BE2C (cell line): ENCODE results near the gene SIRPG.

Source experiments
- DNase-seq: peaks from one replicate; pipeline ENCODE4 v3.0.0-alpha.2; 2020
- H3K27me3 ChIP-seq: fragments of 250-450 bp; sonication (Bioruptor Pico); 2 replicates; pipeline ENCODE4 v1.5.1; 2020; ENCODE audit warnings: mild to moderate bottlenecking
- H3K36me3 ChIP-seq: fragments of 250-450 bp; sonication (Bioruptor Pico); 2 replicates; pipeline ENCODE4 v1.5.1; 2020; ENCODE audit warnings: mild to moderate bottlenecking
- H3K4me1 ChIP-seq: fragments of 250-450 bp; sonication (Bioruptor Pico); 2 replicates; pipeline ENCODE4 v1.5.1; 2020
- H3K4me3 ChIP-seq: 2 replicates; pipeline ENCODE4 v1.5.1; 2011; ENCODE audit warnings: low read depth, low read length
- H3K9me3 ChIP-seq: fragments of 250-450 bp; sonication (Bioruptor Pico); 2 replicates; pipeline ENCODE4 v1.5.1; 2020
- TF ChIP-seq, protein P1 (sequence below): IDR thresholded peaks from 2 replicates; pipeline ENCODE4 v1.5.1; 2012; ENCODE audit warnings: mild to moderate bottlenecking, low read depth, low read length

The SIRPG gene

DNA sequence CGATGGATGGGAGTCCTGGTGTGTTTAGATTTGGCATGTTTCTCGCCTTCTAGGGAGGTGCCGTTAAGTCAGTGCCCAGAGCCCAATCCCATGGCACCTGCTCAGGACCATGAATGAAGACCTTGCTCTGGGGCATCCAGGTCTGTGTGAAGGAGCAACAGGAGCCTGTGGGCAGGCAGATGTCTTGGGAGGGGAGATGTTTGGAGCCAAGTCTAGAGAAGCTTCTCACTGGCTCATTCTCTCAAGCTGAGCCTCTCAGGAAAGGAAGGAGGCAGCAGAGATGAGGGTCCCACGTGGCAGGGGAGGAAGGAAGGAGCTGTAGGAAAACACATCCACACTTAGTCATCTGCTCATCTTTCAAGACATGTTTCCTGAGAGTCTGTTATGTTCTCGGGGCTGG, 28.3 kb downstream of the SIRPG start:
- no peaks in the 10 kb centered on the region for H3K4me1 ChIP-seq
- DNase-seq = no peak
- H3K36me3 ChIP-seq = no peaks in the 10 kb centered on the region
- H3K9me3 ChIP-seq = no peaks in the 10 kb centered on the region
- no peak overlapping the region for H3K4me3 ChIP-seq
- TF ChIP-seq, protein P1, sequence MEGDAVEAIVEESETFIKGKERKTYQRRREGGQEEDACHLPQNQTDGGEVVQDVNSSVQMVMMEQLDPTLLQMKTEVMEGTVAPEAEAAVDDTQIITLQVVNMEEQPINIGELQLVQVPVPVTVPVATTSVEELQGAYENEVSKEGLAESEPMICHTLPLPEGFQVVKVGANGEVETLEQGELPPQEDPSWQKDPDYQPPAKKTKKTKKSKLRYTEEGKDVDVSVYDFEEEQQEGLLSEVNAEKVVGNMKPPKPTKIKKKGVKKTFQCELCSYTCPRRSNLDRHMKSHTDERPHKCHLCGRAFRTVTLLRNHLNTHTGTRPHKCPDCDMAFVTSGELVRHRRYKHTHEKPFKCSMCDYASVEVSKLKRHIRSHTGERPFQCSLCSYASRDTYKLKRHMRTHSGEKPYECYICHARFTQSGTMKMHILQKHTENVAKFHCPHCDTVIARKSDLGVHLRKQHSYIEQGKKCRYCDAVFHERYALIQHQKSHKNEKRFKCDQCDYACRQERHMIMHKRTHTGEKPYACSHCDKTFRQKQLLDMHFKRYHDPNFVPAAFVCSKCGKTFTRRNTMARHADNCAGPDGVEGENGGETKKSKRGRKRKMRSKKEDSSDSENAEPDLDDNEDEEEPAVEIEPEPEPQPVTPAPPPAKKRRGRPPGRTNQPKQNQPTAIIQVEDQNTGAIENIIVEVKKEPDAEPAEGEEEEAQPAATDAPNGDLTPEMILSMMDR = no peak
- no peaks in the 10 kb centered on the region for H3K27me3 ChIP-seq

DNA sequence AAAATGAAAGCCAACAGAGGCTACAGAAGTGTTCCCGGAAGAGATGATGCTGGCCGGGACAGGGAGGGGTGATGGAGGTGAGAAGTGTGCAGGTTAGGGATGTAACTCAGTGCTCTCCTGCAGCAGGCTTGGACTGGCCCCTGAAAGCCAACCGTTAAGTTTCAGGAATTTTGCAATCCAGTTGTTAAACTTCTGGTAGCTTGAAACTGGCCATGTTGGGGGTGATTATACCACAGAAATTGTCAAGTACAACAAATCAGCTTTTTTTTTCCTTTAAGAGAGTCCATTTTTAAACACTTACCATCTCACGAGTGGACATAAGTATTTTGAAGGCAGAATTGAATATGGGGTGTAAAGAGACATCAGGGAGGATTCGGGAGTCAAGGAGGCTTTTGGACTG, 29.0 kb downstream of the SIRPG start:
- H3K9me3 ChIP-seq = no peaks in the 10 kb centered on the region
- no peaks in the 10 kb centered on the region for H3K36me3 ChIP-seq
- TF ChIP-seq, protein P1 = no peak
- no peaks in the 10 kb centered on the region for H3K27me3 ChIP-seq
- no peaks in the 10 kb centered on the region for H3K4me1 ChIP-seq
- H3K4me3 ChIP-seq = no peak overlapping the region
- no peak for DNase-seq

DNA sequence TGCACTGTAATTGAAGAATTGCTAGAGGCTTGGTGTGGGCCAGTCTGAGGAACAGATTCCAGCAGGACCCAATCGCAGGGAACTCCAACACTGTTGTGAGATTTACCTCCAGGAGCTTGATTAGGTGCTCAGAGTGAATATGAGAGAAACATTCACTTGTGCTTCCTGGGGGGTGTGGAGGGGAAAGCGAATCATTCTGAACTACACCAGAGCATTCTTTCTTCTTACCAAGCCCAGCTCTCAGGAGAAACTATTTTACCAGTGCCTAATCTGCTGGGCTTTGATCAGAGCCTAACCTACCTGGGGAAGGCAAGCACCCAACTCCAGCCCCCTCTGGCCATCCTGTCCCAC, 30.4 kb downstream of the SIRPG start:
- Histone ChIP-seq H3K36me3 (no peaks in the 10 kb centered on the region), H3K27me3 (no peaks in the 10 kb centered on the region), H3K4me3 (no peak overlapping the region), H3K9me3 (no peaks in the 10 kb centered on the region), H3K4me1 (no peaks in the 10 kb centered on the region)
- TF ChIP-seq, protein P1 = no peak
- no peak for DNase-seq

DNA sequence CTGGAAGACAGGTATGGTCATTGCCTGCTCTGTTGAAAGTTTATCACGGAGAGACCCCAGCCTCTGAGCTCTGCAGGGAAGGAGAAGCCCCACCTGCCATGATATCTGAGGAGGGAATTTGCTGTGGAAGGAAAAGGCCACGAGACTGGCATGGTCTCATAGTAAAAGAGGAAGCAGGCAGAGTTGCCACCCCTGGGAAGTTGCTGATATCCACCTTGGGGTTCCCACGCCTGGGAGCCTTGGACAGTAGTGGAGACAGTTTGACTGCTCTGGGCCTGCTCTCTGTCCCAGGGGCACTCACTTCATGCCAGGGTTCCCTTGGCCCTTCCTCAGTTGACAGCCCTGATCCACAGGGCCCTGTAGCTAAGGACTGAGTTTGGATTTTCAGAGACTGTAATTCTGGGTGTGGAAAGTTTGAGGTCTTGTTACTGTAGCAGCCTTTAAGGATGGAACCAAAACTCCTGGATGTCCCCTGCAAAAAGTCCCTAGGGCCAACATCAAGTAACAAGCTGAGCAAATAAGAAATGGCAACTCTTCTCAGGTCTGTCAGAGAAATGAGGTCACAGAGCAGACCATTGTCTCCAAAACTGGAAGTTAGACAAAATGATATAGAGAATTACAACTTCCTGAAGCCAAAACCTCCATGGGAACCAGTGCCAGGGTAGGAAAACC, 30.9 kb downstream of the SIRPG start:
- Histone ChIP-seq H3K4me3 (no peak overlapping the region), H3K27me3 (no peaks in the 10 kb centered on the region), H3K36me3 (no peaks in the 10 kb centered on the region), H3K9me3 (no peaks in the 10 kb centered on the region), H3K4me1 (no peaks in the 10 kb centered on the region)
- DNase-seq = no peak
- TF ChIP-seq, protein P1 = no peak

DNA sequence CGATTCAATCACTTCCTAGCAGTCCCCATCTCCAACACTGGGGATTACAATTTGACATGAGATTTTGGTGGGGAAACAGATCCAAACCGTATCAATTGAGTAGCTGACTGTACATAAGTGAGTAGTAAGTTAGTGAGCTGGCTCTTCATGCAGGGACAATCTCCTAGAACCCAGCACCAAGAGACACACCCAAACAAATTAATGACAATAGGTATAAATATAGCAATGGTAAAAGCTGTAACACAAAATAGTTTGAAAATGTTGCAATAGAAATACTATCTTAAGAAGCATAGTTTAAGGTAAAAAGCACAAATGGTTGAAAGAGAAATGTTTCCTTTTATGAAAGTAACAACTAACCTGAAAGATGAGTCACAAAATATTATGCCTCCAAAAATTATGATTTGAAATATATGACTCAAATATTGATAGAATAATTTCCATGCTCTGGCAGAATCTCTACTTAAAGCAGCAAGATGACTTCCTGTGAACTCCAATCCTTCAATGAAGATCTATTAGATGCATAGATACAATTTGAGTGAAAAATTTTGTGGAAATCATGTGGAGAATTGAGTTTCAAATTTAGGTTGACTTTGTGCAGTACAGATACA, 32.4 kb downstream of the SIRPG start:
- H3K27me3 ChIP-seq = no peaks in the 10 kb centered on the region
- TF ChIP-seq, protein P1 = no peak
- no peaks in the 10 kb centered on the region for H3K36me3 ChIP-seq
- no peaks in the 10 kb centered on the region for H3K4me1 ChIP-seq
- H3K9me3 ChIP-seq = no peaks in the 10 kb centered on the region
- no peak overlapping the region for H3K4me3 ChIP-seq
- no peak for DNase-seq

DNA sequence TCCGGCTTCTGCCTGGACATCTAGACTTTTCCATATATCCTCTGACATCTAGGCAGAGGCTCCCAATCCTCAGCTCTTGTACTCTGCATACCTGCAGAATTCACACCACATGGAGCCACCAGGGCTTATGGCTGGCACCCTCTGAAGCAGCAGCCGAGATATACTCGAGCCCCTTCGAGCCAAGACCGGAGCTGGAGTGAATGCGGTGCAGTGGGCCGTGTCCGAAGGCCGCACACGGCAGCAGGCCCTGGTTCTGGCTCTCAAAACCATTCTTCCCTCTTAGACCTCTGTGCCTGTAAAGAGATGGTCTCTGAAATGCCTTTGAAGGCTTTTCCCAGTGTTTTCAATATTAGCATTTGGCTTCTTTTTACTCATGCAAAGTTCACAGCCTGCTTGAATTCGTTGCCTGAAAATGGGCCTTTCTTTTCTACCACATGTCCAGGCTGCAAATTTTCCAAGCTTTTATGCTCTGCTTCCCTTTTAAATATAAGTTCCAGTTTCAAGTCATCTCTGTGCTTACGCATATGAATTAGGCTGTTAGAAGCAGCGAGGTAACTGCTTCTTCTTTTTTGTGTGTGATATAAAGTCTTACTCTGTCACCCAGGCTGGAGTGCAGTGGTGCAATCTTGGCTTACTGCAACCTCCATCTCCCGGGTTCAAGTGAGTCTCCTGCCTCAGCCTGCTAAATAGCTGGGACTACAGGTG, 33.9 kb downstream of the SIRPG start:
- no peaks in the 10 kb centered on the region for H3K9me3 ChIP-seq
- no peak overlapping the region for H3K4me3 ChIP-seq
- DNase-seq = no peak
- no peaks in the 10 kb centered on the region for H3K36me3 ChIP-seq
- H3K27me3 ChIP-seq = no peaks in the 10 kb centered on the region
- TF ChIP-seq, protein P1 = no peak
- H3K4me1 ChIP-seq = no peaks in the 10 kb centered on the region
